PFSK-1 (cell line): ENCODE measurements around the gene KRTAP1-5.
"Not testable (repeated sequence)": the region's sequence is repeated elsewhere in the genome, so short reads cannot be mapped to it uniquely, and the experiment has no call there.

Source experiments
- FOXP2 ChIP-seq: optimal IDR thresholded peaks from 2 replicates; pipeline ENCODE3; 2011; ENCODE audit warnings: borderline replicate concordance, control low read depth, inconsistent platforms; ENCODE audit not compliant: insufficient read depth; ENCODE audit errors: extremely low read length, extremely low read depth
- POLR2AphosphoS5 ChIP-seq: IDR thresholded peaks from 2 replicates; pipeline ENCODE4 v1.6.1; 2012; ENCODE audit warnings: low read depth, mild to moderate bottlenecking, control low read depth, low read length, moderate library complexity
- SIN3A ChIP-seq: IDR thresholded peaks from 2 replicates; pipeline ENCODE4 v1.6.1; 2012; ENCODE audit warnings: mild to moderate bottlenecking, low read length, moderate library complexity, borderline replicate concordance; ENCODE audit not compliant: insufficient read depth
- TAF1 ChIP-seq: IDR thresholded peaks from 2 replicates; pipeline ENCODE4 v1.6.1; 2012; ENCODE audit warnings: low read length, control low read depth, borderline replicate concordance; ENCODE audit not compliant: insufficient read depth
- TF ChIP-seq, protein P1 (sequence below), 2 experiments: IDR thresholded peaks; 2 replicates each; pipeline versions ENCODE4 v1.6.1 to v1.8.0; 2011 to 2012; ENCODE audit warnings: low read depth in 2 of 2, low read length in 2 of 2, control low read depth in 1 of 2, inconsistent platforms in 1 of 2, mild to moderate bottlenecking in 1 of 2, moderate library complexity in 1 of 2; ENCODE audit not compliant: insufficient read depth in 1 of 2

KRTAP1-5 gene

GRCh38 chr17:41034346-41034935, 7.4 kb upstream of the KRTAP1-5 start, which contains the start of gene KRTAP1-3:
Gene KRTAP1-3, minus strand, starts transcription at chr17:41034874. Its CDS starts 53 bp downstream, at chr17:41034821.
- TF ChIP-seq POLR2AphosphoS5, FOXP2: not testable (repeated sequence)
- TF ChIP-seq, protein P1, sequence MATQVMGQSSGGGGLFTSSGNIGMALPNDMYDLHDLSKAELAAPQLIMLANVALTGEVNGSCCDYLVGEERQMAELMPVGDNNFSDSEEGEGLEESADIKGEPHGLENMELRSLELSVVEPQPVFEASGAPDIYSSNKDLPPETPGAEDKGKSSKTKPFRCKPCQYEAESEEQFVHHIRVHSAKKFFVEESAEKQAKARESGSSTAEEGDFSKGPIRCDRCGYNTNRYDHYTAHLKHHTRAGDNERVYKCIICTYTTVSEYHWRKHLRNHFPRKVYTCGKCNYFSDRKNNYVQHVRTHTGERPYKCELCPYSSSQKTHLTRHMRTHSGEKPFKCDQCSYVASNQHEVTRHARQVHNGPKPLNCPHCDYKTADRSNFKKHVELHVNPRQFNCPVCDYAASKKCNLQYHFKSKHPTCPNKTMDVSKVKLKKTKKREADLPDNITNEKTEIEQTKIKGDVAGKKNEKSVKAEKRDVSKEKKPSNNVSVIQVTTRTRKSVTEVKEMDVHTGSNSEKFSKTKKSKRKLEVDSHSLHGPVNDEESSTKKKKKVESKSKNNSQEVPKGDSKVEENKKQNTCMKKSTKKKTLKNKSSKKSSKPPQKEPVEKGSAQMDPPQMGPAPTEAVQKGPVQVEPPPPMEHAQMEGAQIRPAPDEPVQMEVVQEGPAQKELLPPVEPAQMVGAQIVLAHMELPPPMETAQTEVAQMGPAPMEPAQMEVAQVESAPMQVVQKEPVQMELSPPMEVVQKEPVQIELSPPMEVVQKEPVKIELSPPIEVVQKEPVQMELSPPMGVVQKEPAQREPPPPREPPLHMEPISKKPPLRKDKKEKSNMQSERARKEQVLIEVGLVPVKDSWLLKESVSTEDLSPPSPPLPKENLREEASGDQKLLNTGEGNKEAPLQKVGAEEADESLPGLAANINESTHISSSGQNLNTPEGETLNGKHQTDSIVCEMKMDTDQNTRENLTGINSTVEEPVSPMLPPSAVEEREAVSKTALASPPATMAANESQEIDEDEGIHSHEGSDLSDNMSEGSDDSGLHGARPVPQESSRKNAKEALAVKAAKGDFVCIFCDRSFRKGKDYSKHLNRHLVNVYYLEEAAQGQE (IDR thresholded peaks at IDR 0.05; ENCODE audit: insufficient read depth in 1 of 2, low read depth in 2 of 2, low read length in 2 of 2): not testable (repeated sequence)

DNA sequence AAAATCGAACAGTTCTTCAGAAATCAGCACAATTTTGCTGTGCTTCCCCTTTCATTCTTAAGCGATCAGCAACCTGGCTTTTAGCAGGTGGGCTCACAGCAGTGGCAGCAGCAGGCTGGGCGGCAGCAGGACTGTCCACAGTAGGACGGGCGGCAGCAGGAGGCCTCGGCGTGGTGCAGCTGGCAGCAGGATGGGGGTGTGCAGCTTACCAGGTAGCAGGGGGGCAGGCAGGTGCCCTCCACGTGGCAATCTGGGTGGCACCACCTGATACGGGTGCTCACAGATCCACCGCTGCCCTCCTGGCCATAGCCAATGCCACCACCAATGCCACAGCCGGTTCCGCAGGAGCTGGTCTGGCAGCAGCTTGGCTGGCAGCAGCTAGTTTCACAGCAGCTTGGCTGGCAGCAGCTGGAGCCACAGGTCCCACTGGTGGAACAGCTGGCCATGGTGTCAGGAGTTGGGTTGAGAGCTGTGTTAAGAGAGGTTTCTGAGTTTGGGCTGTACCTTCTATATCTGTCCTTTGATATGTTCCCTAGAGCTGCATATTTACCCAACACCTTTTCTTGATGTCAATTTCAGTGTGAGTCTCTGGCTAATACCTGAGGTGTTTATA, 2.7 kb upstream of the KRTAP1-5 start, which contains the start of gene KRTAP1-4:
Gene KRTAP1-4, minus strand, starts transcription at position 563 of the 613 bp plus-strand sequence. Its CDS starts 117 bp downstream, at position 446.
- TF ChIP-seq SIN3A: no peak
- TF ChIP-seq FOXP2: no peak
- TF ChIP-seq POLR2AphosphoS5: no peak
- TF ChIP-seq, protein P1 (IDR thresholded peaks at IDR 0.05; ENCODE audit: insufficient read depth in 1 of 2, low read depth in 2 of 2, low read length in 2 of 2): no peak
- no peak for TF ChIP-seq TAF1

DNA sequence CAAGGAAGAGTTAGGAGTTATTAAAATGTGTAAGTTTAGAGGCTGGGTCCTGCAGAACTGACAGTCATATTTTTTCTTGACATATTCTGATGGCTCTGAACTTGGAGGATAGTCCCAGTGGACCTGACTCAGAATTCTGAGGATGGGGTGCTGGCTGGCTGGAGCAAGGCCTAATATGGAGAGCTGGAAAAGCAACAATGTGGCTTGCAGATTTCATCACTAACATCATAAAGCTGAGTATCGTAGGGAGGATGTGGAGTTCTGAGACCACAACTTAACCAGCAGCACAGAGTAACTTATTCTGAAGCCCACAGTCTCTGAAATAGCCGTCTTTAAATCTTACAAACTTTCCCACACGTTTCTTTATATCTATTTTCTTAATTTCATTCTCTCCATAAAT, 2.3 kb downstream of the KRTAP1-5 start:
- TF ChIP-seq TAF1: no peak
- TF ChIP-seq, protein P1 (IDR thresholded peaks at IDR 0.05; ENCODE audit: insufficient read depth in 1 of 2, low read depth in 2 of 2, low read length in 2 of 2): no peak
- TF ChIP-seq FOXP2: no peak
- no peak for TF ChIP-seq POLR2AphosphoS5
- no peak for TF ChIP-seq SIN3A

DNA sequence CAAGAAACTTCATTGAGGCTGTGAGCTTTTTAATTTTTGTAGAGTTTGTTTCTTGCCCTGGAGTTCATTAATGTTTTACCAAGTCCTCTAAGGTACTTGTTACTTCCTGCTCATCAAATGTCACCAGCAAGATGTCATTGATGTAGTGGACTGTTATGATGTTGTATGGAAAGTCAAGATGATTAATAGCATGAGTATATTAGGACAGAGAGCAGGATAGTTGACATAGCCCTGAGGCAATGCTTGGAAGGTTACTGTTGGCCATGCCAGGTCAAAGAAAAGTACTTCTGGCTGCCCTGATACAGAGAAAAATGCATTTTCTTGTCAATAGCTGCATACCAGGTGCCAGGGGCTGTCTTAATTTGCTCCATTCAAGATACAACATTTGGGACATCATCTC, 6.7 kb downstream of the KRTAP1-5 start:
- no peak for TF ChIP-seq TAF1
- TF ChIP-seq FOXP2: no peak
- TF ChIP-seq POLR2AphosphoS5: no peak
- TF ChIP-seq, protein P1 (IDR thresholded peaks at IDR 0.05; ENCODE audit: insufficient read depth in 1 of 2, low read depth in 2 of 2, low read length in 2 of 2): no peak
- TF ChIP-seq SIN3A: no peak
